SK-MEL-5 (cell line): ENCODE results near the gene CARMIL1. TPM values are rescaled to one million over a fixed set of nuclear protein-coding genes. Genes with fewer than 3 reads are reported as not detected.

ENCODE experiments used
- DNase-seq: peaks from one replicate; pipeline ENCODE4 v3.0.0-alpha.2; 2016; ENCODE audit warnings: low read depth, low spot score
- in situ Hi-C: cut with HindIII; loops from 2 replicates; pipeline ENCODE4 v1.10.0; 2016; ENCODE audit warnings: low sequenced_read_pairs, high pct_unique_total_duplicates, low pct_unique_long_range_greater_than_20kb
- total RNA-seq: library from RNA; depleted of rRNA; stranded (reverse); fragments of >200 nt; shearing (Covaris generic); gene quantifications from 2 replicates; pipeline ENCODE4 v1.2.3, GENCODE V29; 2014

The CARMIL1 gene
- total RNA-seq, 1 experiment from 2014 or later = 45.1 TPM

DNA sequence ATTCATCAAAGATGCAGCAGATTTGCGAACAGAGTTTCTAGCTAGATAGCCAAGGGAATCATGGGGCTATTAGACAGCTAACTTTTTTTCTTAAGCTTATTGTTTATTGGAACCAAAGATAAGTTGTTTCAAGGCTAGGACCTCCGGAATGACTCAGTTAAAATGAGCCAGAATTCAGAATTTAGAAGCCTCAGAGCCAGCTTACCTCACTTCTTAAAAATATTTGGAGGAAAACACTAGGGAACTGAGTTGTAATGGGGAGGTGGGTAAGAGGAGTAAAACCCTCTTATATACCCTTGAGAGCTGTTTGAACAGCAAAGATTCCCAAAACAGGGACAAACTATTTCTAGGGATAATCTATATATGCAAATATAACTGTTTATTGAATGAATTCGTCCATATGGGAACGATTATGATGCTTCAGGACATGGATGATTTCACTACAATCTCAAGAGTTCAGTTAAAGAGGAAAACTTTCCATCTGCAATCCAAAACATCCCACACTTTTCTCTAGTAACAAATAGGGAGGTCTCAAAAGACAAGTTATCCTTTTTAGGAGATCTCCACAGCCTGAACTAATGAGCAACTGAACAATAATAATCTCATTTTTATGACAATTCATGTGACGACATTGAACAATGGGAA lies 12.6 kb upstream of the CARMIL1 start:
- in situ Hi-C loops = no loop called here
- no peak for DNase-seq

DNA sequence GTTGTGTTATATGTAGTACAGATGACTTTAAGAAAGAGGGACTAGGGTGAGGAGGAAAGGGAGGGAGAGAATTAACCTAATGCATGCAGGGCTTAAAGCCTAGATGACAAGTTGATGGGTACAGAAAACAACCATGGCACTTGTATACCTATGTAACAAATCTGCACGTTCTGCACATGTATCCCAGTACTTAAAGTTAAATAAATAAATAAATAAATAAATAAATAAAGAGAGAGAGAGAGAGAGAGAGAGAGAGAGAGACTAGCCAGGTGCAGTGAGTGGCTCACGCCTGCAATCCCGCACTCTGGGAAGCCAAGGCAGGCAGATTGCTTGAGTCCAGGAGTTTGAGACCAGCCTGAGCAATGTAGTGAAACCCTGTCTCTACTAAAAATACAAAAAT lies 11.5 kb upstream of the CARMIL1 start:
- in situ Hi-C loops = no loop called here
- no peak for DNase-seq

DNA sequence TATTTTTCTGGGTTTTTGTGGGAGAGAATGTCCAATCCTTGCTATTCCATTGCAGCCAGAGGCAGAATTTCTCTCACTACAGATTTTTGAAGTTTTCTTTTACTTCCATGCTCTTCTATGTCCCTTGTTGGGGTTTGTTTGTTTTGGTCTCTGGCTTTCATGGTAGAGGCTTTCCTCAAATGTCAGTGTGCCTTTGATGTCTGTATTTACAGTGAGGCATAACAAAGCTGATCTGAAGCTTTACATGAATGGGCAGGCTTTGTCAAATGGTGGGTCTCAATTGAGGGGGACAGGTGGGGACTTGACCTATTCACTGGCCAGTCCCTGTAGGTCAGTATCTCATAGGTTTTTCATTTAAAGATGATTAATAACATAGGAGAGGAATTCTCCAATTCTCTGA lies 8.6 kb upstream of the CARMIL1 start:
- no peak for DNase-seq
- in situ Hi-C loops = no loop called here

DNA sequence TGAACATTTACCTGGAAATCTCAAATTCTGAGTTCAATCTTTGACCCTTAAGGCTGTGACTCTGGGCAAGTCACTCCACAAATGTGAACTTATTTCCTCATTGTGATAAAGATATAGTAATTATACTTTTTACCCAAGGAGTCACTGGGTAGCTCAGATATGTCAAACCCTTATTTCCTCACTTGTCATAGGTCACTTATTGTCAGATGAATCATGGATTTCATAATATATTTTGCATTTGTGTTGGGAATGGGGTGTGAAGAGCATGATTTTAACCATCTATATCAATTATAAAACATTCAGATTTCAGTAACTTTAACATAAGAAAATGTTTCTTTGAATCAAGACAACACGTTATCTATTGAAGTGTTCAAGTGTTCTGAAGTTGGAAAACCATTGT lies 3.7 kb upstream of the CARMIL1 start:
- DNase-seq = no peak
- in situ Hi-C loops = no loop called here

DNA sequence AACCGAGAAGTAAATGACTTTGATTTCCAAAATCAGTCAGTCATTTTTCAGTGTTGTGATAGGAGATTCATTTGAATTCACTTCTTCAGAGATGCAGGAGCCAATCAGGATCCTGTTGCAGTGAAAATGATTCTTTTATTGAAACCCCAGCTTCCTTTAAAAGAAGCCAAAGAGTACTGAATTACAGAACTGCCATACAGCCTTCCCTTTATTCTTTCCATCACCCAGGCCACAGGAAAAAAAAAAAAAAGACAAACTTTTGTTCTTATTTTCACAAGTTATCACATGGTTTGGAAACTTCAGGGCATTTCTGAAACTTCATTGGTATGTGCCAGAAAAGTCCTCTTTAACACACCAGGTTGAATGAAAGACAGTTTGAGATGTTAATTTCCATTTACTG lies 1.8 kb upstream of the CARMIL1 start:
- peak; percentile 85 for DNase-seq
- in situ Hi-C loops = no loop called here

DNA sequence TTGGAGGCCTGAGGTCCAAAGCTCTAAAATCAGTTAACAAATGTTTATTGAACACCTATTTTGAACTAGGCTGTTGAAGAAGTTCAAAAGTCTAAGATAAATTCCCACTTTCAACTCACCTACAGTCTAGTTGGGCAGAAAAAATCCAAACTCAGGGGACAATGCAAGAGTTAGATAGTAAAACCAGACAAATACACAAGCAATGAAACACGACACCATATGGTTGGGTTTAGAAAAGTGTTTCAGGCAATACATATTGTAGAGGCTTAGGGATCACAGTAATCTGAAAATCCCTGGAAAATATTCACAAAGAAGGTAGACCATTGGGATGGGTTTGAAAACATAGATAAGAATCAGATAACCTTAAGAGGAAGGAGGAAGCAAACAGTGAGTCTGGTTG lies 1.3 kb upstream of the CARMIL1 start:
- no peak for DNase-seq
- in situ Hi-C loops = no loop called here

DNA sequence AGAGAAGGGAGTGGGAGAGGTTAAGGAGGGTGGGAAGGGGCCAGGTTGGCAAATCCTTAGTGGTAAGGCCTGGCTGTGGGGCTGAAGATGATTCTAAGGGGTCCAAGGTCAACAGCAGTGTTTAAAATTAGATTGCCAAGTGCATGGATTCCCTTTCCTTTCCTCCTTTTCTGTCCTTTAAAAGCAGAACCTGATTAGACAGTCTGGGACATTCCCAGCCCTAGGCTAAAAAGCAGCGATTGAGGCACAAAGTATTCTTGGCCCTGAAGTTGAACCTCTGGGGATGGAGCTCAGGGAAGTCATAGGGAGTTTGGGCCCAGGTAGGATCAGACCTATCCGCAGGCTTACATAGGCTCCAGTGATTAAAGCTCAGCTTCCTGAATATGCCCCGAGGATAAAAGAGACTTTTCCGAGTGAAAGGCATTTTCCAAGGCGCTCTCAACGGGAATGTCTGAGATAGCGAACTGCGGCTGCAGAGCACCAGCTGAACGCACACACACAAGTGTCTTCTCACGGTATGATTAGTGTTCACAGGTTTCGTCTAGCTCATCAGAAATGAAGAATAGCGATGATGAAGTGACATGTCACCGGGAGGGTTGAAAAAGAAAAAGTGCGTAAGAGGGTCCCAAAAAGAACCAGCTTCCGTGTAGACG lies 787 bp upstream of the CARMIL1 start:
- in situ Hi-C loops = no loop called here
- DNase-seq = no peak

DNA sequence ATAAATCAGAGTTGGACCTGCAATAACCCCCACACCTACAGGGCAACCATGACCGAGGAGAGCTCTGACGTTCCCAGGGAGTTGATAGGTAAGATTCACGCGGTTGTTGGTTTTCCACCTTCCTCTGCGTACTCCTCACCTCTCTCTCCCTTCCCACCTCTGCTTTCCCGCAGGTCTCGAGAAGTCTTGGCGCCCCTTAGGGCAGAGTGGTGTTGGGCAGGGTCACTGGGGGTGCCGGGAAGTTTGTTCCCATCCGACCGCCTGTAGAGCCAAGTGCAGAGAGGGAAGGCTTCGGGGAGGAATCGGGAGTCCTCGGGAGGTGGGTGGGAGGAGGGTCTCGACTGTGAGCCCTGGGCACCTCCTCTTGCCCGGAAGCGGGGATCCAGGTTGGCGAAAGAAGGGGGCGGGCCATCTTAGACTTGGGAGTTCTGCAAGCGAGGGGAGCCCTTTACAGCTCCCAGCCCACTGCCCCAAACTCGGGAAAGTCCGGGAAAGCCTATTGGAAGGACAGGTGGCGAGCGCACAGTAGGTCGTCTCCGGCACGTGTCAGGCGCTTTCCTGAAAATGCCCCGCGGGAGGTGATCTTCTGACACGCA lies 672 bp downstream of the CARMIL1 start:
- peak; percentile 20 for DNase-seq
- in situ Hi-C loops = no loop called here

DNA sequence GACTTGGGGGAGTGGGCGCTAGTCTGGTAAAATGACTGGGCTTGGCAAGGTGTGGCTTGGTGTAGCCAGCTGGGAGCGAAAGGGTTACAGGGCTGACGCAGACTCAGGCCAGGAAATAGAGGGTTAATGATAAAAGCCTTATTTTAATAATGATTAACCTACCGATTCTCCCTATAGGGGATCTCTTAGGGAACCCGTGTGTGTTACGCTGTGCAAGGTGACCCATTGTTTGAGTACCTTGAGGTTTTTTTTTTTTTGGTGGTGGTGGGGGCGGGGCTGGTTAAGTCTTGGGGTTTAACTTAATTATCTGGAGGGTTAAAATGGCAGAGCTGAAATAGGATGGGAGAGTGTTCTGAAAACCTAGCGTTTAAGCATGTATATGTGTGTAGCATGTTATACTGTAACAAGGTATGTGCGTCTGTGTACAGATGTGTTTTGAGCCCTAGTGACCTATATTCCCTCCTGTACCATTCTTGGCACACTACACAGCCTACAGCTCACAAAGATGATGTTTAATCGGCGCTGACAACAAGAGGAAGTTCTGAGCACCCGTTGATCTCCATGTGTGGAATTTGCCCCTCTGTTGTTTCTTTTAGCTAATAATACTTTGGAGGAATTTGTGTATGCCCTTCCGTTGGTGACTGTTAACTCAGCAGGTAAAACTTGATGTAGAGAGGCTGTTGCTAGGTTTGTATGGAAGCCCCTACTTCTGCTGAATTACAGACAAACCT lies 1.3 kb downstream of the CARMIL1 start:
- DNase-seq = no peak
- in situ Hi-C loops = no loop called here

DNA sequence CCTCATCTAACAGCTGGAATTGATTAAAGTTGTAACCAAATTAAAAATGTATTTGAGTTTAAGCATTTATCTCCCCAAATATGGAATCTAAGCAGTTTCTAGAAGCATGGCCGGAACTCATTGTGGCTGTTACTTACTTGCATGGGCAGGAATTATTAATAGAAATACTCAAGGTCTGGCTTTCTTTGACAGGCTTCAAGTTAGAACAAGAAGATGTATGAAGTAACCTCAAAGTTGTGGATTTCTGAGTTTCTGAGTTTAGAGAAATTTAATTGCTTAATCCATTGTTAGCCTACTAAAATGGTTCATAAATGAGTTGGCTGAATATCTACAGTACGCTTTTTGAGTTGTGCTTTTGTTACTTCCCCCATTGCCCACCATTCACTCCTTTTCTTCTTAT lies 7.7 kb downstream of the CARMIL1 start:
- in situ Hi-C loops = no loop called here
- no peak for DNase-seq

DNA sequence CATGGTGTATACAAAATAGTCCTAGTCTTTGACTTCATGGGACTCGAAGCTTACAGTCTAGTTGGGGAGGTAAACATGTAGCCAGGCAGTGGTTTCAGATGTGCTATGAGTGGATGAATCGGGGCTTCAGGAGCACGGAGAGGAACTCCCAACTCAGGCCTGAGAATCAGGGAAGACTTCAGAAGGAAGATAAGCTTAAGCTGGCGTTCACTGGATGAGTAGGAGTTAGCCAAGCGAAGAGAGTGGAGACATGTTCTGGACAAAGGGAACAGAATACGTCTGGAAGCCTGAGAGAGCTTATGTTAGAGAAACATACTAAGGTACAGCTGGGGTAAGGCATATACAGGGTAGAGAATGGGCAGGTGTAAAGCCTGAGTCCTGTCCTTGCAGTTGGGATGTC lies 8.8 kb downstream of the CARMIL1 start:
- in situ Hi-C loops = no loop called here
- no peak for DNase-seq

DNA sequence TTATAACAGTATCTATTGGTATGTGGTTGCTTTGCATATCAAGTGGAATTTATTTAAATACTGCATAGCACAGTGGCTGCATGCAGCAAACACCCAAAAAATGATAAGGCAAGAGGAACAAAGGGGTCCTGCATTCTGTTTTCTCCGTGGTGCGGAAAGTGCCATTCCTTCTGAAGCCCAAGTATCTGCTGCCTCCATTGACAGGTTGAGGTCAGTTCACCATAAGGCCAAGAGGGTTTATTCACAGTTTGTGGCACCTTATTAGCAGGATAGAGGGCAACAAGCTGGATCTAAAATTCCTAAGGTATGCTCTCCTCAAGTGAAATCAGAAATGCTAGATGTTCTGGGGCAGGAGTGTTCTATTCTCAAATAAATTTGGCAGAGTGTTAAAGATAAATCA lies 9.3 kb downstream of the CARMIL1 start:
- in situ Hi-C loops = no loop called here
- no peak for DNase-seq

DNA sequence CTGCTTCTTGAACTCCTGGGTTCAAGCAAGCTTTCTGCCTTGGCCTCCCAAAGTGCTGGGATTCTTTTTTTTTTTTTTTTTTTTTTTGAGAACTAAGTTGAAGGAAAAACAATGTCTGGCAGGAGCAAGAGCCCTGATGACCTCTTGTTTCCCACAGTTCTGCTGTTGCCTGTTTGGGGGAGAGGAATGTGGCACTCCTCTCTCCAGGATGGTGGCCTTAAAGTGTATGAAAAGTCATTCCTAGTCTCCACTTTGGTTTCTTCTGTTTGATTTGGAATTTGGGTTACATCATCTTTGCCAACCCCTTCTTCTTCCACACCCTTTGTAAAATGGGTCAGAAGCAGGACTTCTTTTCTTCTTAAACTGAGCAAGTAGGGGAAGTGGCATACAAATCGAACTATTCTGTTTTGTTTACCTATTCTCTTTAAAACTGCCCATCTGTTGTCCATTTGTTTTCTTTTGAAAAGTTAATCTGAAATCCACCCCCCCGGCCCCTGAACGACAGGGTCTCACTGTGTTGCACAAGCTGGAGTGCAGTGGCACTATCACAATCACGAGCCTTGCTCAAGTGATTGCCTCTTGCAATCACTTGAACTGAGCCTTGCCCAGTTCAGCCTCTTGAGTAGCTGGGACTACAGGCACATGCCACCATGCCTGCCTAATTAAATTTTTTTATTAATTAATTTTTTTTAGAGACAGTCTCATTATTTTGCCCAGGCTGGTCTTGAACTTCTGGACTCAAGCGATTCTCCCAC lies 11.3 kb downstream of the CARMIL1 start:
- in situ Hi-C loops = no loop called here
- no peak for DNase-seq

DNA sequence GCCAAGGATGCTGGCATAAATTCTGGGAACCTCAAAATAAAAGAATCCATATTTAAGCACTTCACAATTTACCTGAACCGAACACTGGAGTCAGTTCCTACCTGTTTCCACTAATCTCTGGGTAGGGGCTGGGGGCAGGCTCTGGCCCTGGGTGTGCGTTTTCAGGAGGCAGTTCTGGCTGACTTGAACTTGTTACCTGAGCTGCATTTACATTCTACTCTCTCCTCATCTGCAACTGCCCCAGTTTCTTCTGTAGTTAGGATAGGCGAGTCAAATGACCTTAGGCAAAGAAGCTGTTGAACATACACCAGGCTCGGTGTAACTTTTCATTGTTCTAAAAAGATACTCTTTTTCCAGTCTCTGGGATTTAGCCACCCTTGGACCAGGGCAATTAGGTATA lies 13.2 kb downstream of the CARMIL1 start:
- in situ Hi-C loops = no loop called here
- no peak for DNase-seq

DNA sequence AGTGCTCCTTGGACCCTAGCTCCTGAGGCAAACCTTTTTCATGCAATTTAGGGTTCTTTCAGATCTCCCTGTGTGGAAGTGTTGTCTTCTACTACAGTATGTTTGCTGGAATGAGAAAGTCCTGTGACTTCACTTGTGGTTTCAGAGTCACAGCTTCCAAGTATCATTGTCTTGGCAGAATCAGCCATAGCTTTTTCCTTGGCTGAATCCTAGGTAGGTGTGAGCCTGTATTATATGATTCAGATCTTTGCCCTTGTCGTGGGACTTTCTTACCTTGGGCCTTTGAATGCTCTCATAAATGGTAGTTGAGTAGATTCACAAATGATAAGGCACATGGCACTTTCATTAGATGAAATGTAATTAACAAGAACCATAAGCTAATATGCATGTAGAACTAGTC lies 16.5 kb downstream of the CARMIL1 start:
- peak; percentile 48 for DNase-seq

DNA sequence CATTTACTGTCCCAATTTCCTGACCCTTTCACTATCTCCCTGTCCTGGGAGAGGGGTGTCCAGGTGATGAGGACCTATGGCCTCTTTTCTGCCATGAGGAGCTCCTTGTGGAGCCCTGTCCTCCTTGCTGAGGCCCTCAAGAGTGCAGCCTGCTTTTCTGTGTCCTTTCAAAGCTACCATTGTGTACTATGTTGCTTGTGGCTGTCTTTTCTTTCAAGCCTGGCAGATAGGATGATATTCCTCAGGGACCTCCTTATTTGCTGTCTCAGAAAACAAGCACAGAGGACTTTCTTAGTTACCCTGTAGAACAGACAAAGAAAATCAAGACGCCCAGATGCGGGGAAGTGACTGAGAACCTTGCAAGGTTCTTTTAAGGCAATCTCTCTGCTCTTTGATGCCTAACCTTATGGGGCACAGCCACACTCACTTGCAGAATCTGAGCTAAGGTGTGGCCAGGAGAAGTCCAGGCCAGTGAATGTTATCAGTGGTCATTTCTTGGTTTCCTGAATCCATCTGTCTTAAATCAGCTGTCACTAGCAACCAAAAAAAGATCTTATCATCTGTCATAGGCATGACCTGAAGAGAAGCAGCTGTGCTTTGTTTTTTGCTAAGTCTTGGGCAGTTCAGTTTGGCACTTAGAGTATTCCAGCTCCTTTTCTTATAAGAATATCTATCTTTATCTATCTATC lies 17.2 kb downstream of the CARMIL1 start:
- DNase-seq = peak; percentile 83
- in situ Hi-C loops = no loop called here

More for the DNA sequence above, 16.5 kb downstream of the CARMIL1 start:
- in situ Hi-C loops = no loop called here

DNA sequence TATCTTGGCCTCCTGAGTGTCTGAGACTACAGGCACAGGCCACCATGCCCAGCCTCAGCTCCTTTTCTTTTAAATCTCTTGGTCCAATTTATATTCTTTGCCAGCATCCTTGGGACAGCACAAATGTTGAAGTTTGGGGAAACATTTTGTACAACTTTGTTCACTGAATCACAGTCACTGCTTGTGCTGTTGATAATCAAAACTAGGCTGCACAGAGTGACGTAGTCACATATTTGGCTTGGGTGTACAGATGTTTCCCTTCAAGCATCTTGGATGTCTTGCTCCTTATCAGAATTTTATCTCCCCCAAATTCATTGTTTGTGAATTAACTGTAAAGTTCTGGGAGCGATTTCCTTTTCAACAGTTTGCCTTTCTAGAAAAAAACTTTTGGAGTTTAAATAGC lies 17.9 kb downstream of the CARMIL1 start:
- no peak for DNase-seq
- in situ Hi-C loops = no loop called here
